SK-N-SH treated with all-trans-retinoic acid at 6 μM for 48 hours (cell line): Measurements from ENCODE around the gene CCDC188.

Experiments used
- BACH2 ChIP-seq: fragments of 250-450 bp; sonication (Bioruptor Pico); IDR thresholded peaks from 2 replicates; pipeline ENCODE4 v1.9.0; 2021; ENCODE audit warnings: mild to moderate bottlenecking, borderline replicate concordance
- CREB5 ChIP-seq: fragments of 250-450 bp; sonication (Bioruptor Pico); IDR thresholded peaks from 2 replicates; pipeline ENCODE4 v1.5.1; 2020; ENCODE audit warnings: low read depth, mild to moderate bottlenecking, moderate library complexity
- GLIS3 ChIP-seq: fragments of 250-450 bp; sonication (Bioruptor Pico); IDR thresholded peaks from 2 replicates; pipeline ENCODE4 v1.5.0; 2020; ENCODE audit warnings: mild to moderate bottlenecking, moderate library complexity
- OSR1 ChIP-seq: fragments of 250-450 bp; sonication (Bioruptor Pico); IDR thresholded peaks from 2 replicates; pipeline ENCODE4 v1.8.0; 2022; ENCODE audit warnings: moderate library complexity, mild to moderate bottlenecking, inconsistent platforms
- RARB ChIP-seq: fragments of 250-450 bp; sonication (Bioruptor Pico); IDR thresholded peaks from 2 replicates; pipeline ENCODE4 v1.8.0; 2021; ENCODE audit warnings: mild to moderate bottlenecking, moderate library complexity
- SNAI2 ChIP-seq: fragments of 250-450 bp; sonication (Bioruptor Pico); IDR thresholded peaks from 2 replicates; pipeline ENCODE4 v1.5.0; 2020; ENCODE audit warnings: mild to moderate bottlenecking, moderate library complexity
- TCF4 ChIP-seq: fragments of 250-450 bp; sonication (Bioruptor Pico); IDR thresholded peaks from 2 replicates; pipeline ENCODE4 v1.8.0; 2021; ENCODE audit warnings: mild to moderate bottlenecking, moderate library complexity, borderline replicate concordance
- TOX ChIP-seq: fragments of 250-450 bp; sonication (Bioruptor Pico); IDR thresholded peaks from 2 replicates; pipeline ENCODE4 v1.8.0; 2021; ENCODE audit warnings: mild to moderate bottlenecking, moderate library complexity, borderline replicate concordance
- ZFP3 ChIP-seq: fragments of 250-450 bp; sonication (Bioruptor Pico); IDR thresholded peaks from 2 replicates; pipeline ENCODE4 v1.5.0; 2020; ENCODE audit warnings: mild to moderate bottlenecking, moderate library complexity
- ZFP30 ChIP-seq: fragments of 450-650 bp; formaldehyde crosslinking; IDR thresholded peaks from 2 replicates; pipeline ENCODE4 v1.5.0; 2022; ENCODE audit warnings: mild to moderate bottlenecking, moderate library complexity
- ZNF8 ChIP-seq: fragments of 450-650 bp; formaldehyde crosslinking; IDR thresholded peaks from 2 replicates; pipeline ENCODE4 v1.5.0; 2020; ENCODE audit warnings: mild to moderate bottlenecking, moderate library complexity
- TF ChIP-seq, protein P1 (sequence below): fragments of 250-450 bp; sonication (Bioruptor Pico); IDR thresholded peaks from 2 replicates; pipeline ENCODE4 v1.8.0; 2020; ENCODE audit warnings: mild to moderate bottlenecking, moderate library complexity, borderline replicate concordance
- TF ChIP-seq, protein P2 (sequence below): fragments of 250-450 bp; sonication (Bioruptor Pico); IDR thresholded peaks from 2 replicates; pipeline ENCODE4 v1.5.0; 2020; ENCODE audit warnings: mild to moderate bottlenecking, moderate library complexity

DNA sequence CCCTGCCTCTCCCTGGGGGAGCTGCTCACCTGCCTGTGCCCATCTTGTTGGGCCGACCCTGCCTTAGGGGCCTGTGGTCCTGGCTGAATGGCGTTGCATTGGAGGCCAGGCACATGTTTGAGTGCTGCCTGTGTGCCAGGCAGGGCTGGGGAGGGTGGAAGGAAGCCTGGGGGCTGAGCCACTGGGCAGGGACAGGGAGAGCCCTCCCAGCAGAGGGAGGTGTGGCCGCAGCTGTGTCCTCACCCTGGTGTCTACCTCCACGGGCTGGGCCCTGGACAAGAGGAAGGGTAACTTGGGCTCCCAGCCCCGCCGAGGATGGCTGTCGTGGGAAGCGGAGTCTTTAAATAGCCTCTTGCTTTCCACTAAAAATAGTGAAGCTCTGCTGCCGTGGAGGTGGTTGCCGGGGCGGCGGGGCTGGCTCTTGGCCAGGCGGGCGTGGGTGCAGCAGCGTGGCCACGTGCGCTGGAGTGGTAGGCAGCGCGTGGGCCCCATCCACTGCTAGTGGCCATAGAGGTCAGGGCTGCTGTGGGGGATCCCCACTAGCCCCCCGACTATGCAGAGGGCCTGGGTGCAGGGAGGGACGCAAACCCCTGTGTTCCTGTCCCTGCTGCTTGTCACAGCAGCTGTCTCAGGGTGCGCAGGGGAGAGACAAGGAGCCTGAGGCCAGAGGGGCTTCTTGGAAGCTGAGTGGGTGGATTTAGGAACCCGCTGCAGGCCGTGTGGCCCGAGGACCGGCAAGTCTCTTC is 13.0 kb downstream of the CCDC188 start:
- TF ChIP-seq, protein P1, sequence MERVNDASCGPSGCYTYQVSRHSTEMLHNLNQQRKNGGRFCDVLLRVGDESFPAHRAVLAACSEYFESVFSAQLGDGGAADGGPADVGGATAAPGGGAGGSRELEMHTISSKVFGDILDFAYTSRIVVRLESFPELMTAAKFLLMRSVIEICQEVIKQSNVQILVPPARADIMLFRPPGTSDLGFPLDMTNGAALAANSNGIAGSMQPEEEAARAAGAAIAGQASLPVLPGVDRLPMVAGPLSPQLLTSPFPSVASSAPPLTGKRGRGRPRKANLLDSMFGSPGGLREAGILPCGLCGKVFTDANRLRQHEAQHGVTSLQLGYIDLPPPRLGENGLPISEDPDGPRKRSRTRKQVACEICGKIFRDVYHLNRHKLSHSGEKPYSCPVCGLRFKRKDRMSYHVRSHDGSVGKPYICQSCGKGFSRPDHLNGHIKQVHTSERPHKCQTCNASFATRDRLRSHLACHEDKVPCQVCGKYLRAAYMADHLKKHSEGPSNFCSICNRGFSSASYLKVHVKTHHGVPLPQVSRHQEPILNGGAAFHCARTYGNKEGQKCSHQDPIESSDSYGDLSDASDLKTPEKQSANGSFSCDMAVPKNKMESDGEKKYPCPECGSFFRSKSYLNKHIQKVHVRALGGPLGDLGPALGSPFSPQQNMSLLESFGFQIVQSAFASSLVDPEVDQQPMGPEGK (CRISPR knock-in tag): no peak
- TF ChIP-seq RARB: no peak
- no peak for TF ChIP-seq ZFP3 (CRISPR knock-in tag)
- TF ChIP-seq OSR1: no peak
- TF ChIP-seq CREB5 (CRISPR knock-in tag): no peak
- no peak for TF ChIP-seq ZNF8 (CRISPR knock-in tag)
- TF ChIP-seq TOX (CRISPR knock-in tag): no peak
- TF ChIP-seq, protein P2, sequence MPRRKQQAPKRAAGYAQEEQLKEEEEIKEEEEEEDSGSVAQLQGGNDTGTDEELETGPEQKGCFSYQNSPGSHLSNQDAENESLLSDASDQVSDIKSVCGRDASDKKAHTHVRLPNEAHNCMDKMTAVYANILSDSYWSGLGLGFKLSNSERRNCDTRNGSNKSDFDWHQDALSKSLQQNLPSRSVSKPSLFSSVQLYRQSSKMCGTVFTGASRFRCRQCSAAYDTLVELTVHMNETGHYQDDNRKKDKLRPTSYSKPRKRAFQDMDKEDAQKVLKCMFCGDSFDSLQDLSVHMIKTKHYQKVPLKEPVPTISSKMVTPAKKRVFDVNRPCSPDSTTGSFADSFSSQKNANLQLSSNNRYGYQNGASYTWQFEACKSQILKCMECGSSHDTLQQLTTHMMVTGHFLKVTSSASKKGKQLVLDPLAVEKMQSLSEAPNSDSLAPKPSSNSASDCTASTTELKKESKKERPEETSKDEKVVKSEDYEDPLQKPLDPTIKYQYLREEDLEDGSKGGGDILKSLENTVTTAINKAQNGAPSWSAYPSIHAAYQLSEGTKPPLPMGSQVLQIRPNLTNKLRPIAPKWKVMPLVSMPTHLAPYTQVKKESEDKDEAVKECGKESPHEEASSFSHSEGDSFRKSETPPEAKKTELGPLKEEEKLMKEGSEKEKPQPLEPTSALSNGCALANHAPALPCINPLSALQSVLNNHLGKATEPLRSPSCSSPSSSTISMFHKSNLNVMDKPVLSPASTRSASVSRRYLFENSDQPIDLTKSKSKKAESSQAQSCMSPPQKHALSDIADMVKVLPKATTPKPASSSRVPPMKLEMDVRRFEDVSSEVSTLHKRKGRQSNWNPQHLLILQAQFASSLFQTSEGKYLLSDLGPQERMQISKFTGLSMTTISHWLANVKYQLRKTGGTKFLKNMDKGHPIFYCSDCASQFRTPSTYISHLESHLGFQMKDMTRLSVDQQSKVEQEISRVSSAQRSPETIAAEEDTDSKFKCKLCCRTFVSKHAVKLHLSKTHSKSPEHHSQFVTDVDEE: no peak
- TF ChIP-seq BACH2 (CRISPR knock-in tag): no peak
- no peak for TF ChIP-seq SNAI2 (CRISPR knock-in tag)
- TF ChIP-seq TCF4: no peak
- no peak for TF ChIP-seq GLIS3
- TF ChIP-seq ZFP30 (CRISPR knock-in tag): no peak
